Measurements from ENCODE around the gene DDX6.
A peak's percentile ranks its signal among the peaks of the same experiment; 100 is the strongest.
"Not testable (repeated sequence)": the region's sequence is repeated elsewhere in the genome, so short reads cannot be mapped to it uniquely, and the experiment has no call there.

DDX6 gene

DNA sequence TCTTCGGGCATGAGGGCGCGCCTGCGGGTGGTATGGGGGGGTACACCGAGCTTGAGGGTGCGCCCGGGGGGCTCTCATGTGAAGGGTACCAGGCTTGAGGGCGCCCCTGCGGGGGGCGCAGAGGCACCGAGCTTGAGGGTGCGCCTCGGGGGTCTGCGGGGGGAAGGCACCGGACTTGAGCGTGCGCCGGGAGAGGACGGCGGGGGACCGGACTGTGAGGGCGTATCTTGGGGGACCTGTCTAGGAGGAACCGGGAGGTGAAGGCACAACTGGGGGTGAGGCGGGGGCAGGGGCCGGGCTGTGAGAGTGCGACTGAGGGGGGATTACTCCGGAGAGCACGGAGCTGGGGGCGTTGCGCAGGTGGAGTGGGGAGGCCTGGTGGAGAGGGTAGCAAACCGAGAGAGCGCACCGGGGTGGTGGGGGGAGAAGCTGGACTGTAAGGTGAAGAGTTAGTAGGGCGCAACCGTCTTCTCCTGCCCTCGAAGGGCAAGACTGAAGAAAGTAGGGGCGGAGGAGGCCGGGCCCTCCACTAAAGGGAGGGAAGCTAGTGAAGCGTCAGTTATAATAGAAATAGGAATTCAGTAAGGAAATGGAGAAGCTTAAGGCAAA, 1.1 kb upstream of the DDX6 start:
- peak in 18 of 51 donors; percentile 3 to 63 (median 32) for DNase-seq

DNA sequence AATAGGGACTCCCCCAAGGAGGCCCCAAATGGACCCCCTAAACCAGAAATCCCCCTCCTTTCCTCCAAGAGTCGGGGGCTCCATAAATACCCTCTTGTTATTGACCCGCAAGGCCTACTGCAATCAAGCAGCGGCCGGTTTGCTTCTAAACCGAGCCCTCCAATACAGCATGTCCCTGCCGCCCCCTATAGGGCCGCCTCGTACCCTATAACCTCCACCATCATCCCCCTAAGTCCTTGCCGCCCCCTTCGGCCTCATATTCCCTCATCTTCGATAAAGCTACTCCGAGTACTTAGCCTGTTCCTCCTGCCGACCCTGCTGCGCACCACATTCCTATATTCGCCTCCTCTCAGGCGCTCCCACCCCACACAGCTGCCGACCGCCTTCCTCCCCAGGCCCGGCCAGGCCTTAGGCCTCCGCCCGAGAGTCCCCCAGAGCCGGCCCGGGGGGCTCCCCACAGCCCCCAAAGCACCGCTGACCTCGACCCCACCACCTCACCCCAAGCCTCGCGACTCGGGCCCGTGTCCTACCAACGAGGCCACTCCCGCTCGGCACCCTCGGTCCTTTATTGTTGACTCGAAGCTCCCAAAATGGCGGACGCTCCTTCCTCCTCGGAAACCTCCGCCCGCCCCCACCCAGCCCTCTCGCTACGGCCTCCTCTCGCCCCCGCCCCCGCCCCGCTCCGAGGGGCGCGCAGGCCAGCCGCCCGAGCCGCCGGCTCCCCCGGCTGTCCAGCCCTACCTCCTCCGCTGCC, 430 bp downstream of the DDX6 start:
- DNase-seq: peak in 50 of 51 donors; percentile 37 to 96 (median 76)

DNA sequence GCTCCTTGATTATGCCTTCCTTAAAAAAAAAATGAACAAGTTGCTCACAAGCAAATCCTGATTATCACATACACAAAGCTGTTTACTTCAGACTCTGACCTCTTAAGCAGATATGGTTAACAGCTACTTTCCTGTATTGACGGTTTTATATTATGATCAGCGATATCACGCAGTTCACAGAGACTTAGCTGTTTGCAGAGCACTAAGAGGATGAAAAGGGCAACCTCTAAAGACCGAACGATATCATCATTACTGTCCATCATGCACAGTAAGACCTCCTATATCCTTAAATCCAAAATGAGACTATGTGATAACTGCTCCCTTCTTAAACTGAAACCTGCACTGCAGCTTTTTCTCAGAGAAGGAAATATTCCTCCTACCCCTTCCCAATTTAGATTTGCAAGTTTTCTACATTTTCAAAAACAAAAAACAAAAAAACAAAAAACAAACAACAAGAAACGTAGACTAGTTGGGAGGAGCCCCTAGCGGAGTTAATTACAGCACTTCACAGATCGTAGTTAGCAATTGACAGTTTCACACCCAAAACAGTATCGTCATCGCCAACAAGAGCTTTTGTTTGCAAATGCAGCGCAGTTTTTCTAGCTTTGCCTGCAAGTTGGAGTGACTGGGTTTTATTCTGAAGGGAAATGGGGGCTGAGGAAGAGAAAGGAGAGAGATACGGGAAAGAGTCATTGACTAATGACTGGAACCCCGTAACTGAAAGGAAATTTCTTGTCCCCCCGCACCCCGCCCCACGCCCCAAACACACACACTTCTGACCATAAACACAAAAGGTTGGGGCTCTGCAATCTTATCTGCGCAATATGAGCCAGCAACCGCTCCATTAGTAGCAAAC, 1.2 kb downstream of the DDX6 start:
- peak in 21 of 51 donors; percentile 15 to 91 (median 47) for DNase-seq

DNA sequence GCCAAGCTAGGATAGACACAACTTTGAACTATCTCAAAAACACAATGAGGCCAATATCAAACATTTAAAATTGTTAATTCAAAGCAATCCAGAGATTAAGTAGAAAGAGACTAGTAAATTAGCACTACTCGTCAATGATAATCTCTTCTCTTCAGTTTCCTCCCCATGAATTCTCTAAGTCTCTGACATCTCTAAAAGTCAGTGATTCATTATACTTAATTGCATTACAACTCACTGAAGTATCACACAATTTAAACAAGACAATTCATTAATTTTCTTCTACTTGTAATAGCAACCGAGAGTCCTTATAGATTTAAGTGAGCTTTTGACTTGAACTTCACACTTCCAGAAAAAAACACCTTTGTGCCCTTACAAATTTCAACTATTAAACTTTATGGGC, 4.3 kb downstream of the DDX6 start:
- DNase-seq: no peak

DNA sequence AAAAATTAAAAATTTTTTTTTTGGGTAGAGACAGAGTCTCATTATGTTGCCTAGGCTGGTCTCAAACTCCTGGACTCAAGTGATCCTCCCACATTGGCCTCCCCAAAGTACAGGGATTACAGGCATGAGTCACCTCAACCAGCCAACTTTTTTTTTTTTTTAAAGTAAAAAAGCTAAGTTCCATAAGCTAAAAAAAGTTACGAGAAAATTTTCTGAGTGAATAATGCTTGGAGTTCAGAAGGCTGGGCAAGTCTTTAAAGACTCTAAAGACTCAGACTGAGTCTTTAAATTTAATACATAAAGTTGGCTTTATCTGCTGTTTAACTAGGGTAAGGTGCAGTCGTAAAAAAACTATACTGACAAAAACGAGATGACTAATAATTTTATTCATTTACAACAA, 5.6 kb downstream of the DDX6 start:
- no peak for DNase-seq

DNA sequence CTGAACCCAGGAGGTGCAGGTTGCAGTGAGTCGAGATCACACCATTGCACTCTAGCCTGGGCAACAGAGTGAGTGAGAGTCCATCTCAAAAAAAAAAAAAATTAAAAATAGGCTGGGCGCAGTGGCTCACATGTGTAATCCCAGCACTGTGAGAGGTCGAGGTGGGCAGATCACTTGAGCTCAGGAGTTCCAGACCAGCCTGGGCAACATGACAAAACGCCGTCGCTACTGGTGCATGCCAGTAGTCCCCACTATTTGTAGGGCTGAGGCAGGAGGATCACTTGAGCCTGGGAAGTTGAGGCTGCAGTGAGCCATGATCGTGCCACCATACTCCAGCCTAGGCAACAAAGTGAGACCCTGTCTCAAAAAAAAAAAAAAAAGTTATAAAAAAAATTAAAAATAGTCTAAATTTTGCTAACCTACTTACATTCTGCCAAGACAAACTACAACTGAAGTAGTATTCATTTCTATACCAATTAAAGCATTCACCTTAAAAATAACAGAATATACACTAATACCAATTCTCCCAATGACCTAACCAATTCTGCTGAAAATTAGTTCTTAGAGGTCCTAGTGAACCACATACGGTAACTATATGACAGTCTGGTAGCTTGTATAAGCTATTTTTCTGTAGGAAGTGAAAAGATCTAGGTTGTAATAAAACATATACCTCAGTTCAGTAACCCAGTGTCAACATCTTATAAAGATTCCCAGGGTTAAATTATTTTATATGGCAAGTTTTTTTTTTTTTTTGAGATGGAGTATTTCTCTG, 7.1 kb downstream of the DDX6 start:
- DNase-seq: no peak

DNA sequence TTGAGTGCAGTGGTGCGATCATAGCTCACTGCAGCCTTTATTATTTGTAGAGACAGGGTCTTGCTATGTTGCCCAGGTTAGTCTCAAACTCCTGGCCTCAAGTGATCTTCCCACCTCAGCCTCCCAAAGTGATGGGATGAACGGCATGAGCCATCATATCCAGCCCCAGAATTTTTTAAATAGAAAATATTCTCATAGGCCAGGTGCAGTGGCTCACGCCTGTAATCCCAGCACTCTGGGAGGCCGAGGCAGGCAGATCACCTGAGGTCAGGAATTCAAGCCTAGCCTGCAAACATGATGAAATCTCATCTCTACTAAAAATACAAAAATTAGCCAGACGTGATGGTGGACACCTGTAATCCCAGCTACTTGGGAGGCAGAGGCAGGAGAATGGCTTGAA, 7.6 kb downstream of the DDX6 start:
- not testable (repeated sequence) for DNase-seq

DNA sequence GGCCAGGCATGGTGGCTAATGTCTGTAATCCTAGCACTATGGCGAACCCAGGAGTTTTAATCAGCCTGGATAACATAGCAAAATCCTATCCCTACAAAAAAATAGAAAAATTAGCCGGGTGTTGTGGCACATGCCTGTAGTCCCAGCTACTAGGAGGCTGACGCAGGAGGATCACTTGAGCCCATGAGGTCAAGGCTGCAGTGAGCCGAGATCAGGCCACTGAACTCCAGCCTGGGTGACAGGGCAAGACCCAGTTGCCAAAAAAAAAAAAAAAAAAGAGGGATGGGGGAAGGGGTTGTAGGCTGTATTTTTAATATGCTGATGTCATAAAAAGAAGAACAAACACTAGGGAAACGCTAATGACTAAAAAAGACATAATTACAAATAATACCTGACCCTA, 12.1 kb downstream of the DDX6 start:
- DNase-seq: no peak

DNA sequence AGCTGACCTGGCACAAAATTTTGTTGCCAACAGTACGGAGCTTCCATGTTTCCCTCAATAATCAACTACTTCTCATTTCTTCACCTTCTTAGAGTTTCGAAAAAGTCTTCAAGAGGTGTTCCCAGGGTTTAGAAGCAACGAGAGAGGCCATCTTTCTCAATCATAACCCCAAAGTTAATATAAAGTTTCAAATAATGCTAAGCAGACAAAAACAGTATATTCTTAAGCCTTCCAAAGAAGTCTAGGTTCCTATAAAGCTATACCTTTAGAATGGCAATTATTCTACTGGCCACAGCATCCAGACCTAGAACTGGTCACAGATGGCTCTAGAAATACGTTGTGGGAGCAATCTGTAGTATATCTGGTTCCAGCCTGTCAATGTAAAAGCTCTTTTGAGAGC, 16.9 kb downstream of the DDX6 start:
- DNase-seq: no peak

DNA sequence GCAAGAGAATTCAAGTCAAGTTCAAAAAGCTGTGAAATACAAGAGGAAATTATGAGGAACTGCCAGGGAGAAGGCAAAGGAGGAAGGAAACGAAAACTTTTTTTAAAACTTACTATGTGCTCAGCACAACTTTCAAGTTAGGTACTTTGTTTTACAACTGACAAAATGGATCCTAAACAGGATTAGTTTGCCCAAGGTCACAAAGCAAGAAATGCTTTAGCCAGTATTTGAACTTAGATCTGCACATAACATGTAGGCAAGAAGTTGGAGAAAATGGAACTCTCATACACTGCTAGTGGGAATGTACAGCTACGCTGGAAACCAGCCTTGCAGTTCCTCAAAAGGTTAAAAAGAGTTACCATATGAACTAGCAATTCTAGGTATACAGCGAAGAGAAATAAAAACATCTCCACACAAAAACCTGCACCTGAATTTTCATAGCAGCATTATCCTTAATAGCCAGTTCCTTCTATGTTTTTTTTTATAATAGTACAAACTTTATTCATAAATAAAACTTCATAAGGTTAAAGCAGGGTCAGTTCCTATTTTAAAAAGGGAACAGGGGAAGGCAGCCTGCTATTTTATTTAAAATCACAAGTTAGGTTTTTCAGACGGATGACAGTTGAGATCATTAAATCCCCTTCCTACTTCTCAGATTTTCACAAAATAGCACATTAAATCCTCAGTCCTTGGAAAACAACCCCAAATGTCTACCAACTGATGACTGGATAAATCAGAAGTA, 19.2 kb downstream of the DDX6 start:
- no peak for DNase-seq

DNA sequence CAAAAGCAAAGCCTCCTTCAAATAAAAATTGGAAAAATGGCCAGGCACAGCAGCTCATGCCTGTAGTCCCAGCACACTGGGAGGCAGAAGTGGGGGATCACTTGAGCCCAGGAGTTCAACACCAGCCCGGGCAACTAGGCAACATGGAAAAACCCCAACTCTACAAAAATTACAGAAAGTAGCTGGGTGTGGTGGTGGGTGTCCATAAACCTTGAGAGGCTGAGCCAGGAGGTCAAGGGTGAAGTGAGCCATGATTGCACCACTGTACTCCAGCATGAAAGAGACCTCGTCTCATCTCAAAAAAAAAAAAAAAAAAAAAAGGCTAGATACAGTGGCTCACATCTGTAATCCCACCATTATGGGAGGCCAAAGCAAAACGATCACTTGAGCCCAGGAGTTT, 22.3 kb downstream of the DDX6 start:
- DNase-seq: no peak

DNA sequence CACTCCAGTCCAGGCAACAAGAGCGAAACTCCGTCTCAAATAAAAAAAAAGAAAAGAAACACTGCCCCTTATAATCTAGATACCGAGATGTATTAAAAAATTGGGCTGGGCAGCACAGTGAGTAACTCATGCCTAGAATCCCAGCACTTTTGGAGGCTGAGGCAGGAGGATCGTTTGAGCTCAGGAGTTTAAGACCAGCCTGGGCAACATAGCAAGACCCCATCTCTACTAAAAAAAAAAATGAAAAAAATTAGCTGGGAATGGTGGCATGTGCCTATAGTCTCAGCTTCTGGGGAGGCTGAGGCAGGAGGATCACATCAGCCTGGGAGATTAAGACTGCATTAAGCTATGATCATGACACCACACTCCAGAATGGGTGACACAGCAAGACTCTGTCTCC, 24.9 kb downstream of the DDX6 start:
- DNase-seq: no peak

DNA sequence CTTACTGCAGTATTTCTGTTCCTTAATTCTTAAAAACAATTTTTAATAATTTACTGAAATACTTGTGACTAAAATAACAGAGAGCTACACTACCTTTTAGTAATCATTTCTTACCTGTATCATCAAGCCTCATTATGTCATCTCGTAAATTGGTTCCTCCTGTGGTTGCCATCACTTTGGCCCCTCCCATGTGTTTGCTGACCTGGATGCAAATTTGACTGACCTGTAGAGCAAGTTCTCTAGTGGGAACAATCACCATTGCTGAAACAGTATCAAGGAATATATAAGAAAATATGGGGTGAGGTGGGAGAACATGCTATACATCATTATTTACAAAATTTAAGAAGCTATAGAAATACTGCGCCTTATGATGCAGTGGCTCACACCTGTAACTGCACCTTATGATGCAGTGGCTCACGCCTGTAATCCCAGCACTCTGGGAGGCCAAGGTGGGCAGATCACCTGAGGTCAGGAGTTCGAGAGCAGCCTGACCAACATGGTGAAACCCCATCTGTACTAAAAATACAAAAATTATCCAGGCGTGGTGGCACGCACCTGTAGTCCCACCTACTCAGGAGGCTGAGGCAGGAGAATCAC, 25.8 kb downstream of the DDX6 start:
- not testable (repeated sequence) for DNase-seq

DNA sequence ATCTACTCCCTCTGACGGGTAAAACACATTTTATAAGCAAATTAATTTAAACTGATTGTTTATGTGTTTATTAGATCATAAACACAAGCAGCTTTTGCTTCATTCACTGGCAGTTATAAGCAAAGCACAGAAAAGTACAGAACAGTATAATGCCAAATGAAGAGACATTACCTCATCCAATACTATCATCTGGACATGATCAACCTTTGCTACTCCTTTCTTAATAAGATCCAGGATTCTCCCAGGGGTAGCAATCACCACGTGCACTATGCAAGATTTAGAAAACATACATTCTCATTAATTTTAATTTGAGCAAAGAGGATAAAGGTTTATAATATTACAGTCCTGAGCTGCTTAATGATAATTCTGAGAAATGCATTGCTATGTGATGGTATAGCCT, 27.9 kb downstream of the DDX6 start:
- DNase-seq: no peak

DNA sequence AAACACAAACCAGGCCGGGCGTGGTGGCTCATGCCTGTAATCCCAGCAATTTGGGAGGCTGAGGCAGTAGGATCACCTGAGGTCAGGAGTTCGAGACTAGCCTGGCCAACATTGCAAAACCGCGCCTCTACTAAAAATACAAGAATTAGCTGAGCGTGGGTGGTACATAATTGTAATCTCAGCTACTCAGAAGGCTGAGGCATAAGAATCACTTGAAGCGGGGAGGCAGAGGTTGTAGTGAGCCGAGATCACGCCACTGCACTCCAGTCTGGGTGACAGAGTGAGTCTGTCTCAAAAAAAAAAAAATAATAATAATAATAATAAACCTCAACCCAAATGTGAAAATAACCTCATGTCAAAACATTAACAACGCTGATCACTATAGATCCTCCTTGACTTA, 29.0 kb downstream of the DDX6 start:
- not testable (repeated sequence) for DNase-seq

DNA sequence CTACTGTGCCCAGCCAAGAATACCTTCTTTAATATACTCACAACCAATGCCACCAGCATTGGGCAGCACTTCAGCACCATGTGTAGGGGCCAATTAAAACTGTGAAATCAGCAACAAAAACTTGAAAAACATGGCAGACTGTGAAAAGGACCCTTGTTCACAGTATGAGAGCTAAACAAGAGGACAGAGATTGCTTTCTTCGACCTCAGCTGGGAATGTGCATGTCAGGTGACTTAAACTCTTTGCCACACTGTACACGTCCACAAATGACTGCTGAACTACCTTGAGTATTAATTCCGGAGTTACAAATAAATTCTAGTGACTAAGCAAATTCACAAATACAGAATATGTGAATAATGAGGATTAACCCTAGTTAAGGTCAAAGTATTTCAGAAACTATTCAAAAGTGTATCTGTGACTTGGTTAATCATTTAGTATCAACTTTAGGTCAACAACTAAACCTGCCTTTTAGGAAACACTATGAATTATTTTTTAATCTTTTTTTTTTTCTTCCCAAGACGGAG, 33.0 kb downstream of the DDX6 start:
- peak in 17 of 51 donors; percentile 4 to 49 (median 23) for DNase-seq

DNA sequence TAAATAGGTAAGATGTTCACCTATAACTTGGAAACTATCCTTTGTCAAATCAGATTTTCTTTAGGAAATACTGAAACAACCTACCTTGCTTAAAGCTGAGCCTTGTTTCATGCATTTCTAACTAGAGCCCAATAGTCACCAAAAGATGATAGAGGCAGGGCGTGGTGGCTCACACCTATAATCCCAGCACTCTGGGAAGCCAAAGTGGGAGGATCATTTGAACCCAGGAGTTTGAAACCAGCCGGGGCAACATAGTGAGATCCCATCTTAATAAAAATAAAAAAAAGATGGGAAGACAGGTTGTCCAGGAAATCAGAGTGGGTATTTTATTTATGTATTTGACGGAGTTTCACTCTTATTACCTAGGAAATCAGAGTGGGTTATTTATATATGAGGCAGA, 38.3 kb downstream of the DDX6 start:
- no peak for DNase-seq

DNA sequence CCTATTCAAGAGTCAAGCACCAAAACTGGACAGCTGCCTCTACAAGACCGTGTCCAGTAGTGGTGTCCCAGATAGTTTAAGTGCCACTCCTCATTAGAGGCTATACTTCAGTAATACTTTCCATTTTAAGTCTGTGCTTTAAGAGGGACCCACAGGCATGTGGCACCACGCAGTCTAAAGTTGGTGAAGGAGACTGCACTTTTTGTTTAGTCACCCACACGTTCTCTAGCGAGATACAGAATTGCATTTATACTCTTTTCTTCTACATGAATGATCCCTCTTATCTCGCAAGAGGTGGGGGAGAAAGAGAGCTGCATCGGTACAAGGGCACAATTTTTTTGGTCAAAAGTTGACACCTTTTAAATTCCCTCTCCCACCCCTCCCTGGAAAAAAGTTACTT, 41.5 kb downstream of the DDX6 start:
- DNase-seq: no peak

DNA sequence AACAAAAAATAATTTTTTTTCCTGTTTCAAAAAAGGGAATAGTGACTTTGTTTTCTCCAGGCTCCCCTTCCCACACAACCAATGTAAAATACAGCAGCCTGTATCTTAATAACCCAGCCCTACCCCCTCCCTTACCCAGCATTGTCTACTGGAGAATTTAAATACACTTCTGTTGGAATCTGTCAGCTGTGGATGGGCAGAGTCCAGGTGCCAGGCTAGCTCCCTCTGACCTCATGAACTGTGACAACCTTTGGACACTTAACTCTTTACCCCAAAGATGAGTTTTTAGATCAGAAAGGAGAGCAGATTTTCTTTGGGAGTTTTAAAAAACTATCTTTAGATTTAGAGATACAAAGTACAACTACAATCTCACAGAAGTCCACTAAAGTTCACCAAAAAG, 42.9 kb downstream of the DDX6 start:
- no peak for DNase-seq

DNA sequence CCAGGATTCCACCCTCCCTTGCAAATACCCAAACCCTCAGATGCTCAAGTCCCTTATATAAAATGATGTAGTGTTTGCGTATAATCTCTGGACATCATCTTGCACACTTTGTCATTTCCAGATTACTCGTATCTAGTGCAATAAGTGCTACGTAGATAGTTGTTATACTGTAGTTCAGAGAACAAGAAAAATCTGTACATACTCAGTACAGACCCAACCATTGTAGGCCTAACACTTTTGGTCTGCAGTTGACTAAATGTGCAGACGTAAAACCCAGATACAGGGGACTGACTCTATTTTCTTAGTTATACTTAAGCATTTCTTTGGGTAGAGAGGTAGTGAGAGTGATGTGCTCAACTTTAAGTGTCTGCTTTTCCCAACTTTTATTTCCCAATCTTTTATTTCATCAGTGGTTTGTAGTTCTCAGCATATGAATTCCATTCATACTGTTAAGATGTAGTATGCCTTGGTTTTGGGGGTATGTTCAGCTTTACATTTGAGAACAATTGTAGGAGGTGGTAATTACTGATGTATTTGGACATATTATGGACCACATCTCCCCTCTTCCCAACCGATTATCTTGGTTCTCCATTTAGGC, 43.9 kb downstream of the DDX6 start:
- DNase-seq: no peak

Data from hypothalamus (tissue), 51 donors.